SH-SY5Y (cell line): Measurements from ENCODE around the gene PRDM7.

Experiments used
- GATA2 ChIP-seq: IDR thresholded peaks from 2 replicates; pipeline ENCODE4 v1.6.1; 2011; ENCODE audit warnings: mild to moderate bottlenecking, low read depth, low read length
- GATA3 ChIP-seq: IDR thresholded peaks from 2 replicates; pipeline ENCODE4 v1.6.1; 2011; ENCODE audit warnings: low read depth, mild to moderate bottlenecking, low read length, moderate library complexity

- no peak for TF ChIP-seq GATA2
- TF ChIP-seq GATA3, result no peak
Observed at GRCh38 chr16:90018652-90019542, 58.2 kb downstream of the PRDM7 start, which contains the start of gene DBNDD1.
